Fibroblast of skin of left quadriceps (primary cell): ENCODE results near the gene TMEM175.
"Not testable (repeated sequence)": the region's sequence is repeated elsewhere in the genome, so short reads cannot be mapped to it uniquely, and the experiment has no call there.

Source experiments
- DNase-seq, 2 experiments: peaks; one replicate each; pipeline ENCODE4 v3.0.0-alpha.2; 2013; ENCODE audit warnings: low read depth in 2 of 2

The TMEM175 gene

DNA sequence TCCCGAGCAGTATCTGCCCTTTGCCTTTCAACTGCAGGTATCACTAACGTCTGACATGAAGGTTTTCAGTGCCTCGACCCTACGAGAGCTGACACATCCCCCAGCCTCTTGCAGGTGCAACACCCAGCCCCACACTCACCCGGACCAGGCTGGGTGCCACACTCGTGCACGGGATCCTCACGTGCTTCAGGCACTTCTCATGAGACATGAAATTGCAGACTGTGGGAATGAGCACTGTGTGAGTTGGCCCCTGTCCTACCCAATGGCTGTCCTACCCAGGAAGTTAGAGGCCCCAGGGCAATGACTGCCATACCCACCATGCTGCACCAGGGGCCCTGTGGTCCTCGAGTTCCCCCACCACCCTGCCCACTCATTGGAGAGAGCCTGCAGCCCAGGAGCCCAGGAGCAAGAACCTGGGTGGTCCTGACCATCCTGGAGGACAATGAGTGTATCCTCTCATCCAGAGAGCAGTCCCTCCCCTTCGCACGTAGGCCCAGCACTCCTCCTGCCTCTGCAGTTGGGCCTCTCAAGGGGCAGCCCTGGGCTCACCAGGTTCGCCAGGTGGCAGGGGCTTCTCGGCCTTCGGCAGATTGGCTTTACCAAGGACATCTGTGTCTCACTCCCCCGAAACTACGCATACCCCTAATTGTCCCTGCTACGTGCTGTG, 38.7 kb downstream of the TMEM175 start:
- no peak for DNase-seq

DNA sequence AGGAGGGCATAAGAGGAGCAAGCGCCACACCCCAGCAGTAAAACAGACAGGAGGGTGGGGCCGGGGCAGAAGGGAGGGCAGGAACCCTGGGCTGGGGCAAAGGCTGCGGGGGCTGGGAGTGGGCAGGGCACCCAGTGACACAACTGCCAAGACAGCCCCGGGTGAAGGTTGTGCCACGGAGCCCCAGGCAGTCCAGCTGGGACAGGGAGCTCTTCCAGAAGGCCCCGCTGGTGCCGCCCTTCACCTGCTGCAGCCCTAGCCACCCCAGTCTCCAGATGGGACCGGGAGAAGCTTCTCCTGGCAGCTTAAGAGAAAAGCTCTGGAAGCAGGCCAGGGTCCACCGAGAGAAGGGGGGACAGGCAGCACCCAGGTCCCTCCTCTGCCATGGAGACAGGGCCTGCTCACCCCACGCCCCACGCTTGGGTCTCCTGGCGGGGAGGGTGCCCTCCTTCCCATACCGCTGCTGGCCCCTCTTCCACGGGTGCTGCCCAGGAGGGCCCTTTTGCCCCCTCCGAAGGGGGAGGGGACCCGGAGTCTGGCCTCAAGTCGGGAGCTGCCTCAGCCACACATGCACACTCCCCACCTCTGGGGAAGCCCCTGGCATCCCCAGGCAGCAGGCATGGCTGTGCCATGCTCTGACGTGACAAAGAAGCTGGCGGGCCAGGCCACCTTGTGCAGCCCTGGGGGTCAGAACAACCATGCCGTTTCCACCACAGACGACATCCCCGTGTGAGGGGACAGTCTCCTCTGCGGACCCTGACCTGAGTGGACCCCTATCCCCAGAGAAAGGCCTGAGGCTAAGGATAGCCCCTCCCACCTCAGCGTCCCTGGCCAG, 39.6 kb downstream of the TMEM175 start:
- no peak for DNase-seq

DNA sequence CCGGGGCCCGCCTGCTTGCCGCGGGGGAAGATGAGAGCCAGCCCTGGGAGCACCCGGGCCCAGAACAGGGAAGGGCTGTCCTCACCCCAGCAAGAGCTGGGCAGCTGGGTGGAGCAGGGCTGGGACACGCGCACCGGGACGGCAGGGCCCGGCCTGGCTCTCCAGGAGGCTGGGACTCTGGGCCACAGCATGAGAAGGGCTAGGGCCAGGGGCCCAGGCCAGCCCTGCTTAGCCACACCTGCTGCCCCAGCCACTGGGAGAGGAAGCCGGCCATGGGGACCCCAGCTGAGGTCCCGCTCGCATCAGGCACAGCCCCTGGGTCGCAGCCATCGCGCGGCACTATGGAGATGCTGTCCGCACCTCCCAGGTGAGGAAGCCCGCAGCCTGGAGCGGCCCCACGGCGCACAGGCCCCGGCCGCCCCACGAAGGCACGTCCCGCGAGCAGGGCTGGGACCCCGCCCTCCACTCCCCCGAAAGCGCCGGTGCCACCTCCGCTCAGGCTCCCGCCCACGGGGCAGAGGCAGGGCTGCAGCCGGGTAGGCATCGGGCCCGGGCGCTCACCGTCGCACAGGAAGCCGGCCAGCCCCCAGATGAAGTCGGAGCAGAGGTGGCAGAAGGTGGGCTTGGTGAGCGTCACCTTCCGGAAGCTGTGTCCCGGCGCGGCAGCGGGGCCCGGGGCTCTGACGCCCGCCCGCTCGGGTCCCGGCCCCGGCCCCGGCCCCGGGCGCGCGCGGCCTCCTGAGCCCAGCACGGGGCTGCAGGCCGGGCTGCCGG, 40.6 kb downstream of the TMEM175 start:
- no peak for DNase-seq

DNA sequence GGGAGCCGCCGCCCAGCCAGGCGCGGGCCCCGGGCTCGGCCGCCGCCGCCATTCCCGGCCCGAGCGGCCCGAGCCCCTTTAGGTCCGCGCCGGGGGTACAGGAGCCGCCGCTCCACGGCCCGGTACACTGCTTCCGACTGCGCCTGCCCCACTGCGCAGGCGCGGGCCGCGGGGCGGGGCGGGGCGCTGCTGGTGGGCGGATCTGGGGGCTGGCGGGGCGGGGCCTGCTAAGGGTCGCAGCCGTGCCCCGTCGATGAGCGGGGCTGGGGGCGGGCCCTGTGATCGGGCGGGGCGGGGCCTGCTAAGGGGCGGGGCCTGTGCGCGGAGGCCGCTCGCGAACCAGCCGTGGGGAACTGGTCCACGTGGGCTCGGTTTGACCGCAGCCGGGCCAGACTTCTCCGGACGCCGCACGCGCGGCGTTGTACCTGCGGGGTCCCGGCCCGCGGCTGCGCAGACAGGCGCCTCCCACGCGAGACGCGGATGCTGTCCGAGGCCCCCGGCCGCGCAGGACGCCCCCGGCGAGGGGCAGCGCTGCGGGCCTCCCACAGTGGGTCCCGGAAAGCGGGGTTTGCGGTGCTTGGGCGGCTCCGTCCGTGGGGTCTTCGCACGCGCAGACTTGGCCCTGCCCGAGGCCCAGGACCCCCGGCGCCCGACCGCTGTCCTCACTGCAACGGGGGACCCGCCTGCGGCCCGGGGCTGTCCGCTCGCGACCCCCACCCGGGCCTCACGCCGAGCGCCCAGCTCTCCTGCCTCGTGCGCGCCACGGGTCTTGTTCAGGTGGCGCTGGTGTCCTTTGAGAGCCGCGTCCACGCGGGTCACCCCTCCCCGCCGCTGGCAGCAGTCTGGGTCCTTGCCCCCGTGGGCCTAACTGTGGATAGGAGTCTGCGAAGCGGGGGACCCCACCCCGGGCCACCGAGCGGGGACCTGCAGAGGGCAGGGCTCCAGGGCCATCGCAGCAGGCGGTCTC, 41.5 kb downstream of the TMEM175 start, which contains the start of gene DGKQ:
Gene DGKQ (minus strand): TSS at position 139 of the 967 bp plus-strand sequence. CDS start 87 bp downstream, at position 52.
- DNase-seq = peak; percentile 65 to 71

DNA sequence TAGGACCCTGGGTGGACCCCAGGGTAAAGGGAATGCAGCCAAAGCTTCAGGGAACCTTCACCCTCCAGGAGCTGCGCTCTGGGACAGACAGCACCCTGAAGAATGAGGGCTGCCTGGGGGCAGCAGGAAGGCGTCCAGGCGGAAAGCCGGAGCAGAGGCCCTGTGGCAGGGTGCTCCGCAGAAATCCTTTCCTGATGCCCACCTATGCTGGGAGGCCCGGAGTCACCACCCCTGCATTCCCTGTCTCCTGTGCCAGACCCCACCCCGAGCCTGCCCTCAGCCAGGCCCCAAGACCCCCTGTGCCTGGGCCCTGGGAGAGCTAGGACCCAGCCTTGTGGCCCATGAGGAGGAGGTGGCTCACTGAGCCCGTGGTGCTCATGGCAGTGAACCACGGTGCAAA, 42.4 kb downstream of the TMEM175 start:
- DNase-seq = no peak

- not testable (repeated sequence) for DNase-seq
These were observed 43.8 kb downstream of the TMEM175 start for GRCh38 chr4:976016-976415.

DNA sequence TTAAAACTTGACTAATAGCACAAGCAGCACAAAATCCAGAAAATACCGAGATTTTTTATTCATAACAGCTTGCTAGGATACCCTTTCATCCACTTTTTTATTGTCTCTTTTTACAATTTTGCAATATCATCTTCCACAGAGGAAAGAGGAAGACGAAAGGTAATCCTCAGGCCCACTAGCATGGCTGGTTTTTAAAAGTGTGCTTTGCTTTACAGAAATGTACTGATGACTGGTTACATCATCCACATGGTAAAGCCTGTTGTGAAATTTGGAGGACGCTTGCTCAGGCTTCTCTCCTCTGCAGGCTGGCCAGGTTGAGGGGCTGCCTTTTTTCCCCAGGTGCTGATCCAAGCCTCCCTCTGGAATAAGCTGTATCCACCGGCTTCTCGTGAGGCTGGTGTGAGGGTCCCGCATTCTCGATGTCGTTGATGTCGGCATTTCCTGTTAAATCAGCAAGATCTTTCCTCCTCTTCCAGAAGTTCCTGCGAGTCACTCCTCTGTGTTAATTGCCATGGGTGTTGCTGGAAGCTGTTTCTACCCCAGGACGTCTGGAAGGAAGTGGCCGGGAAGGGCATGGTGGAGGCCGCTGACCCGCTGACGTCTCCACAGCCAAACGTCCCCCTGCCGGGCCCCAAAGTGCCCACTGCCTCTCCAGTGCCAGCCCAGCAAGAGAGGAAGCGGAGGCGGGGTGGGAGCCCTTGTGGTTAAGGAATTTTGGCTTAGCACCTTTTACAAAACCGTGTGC, 46.9 kb downstream of the TMEM175 start:
- DNase-seq = no peak

- DNase-seq = no peak
These were observed 50.0 kb downstream of the TMEM175 start for GRCh38 chr4:982291-982690.

- no peak for DNase-seq
These were observed 50.6 kb downstream of the TMEM175 start for GRCh38 chr4:982814-983213.

GRCh38 chr4:984336-985054, 52.2 kb downstream of the TMEM175 start:
- DNase-seq = no peak

GRCh38 chr4:985123-985830, 53.0 kb downstream of the TMEM175 start:
- DNase-seq = no peak

GRCh38 chr4:986428-986878, 54.2 kb downstream of the TMEM175 start:
- DNase-seq = no peak

DNA sequence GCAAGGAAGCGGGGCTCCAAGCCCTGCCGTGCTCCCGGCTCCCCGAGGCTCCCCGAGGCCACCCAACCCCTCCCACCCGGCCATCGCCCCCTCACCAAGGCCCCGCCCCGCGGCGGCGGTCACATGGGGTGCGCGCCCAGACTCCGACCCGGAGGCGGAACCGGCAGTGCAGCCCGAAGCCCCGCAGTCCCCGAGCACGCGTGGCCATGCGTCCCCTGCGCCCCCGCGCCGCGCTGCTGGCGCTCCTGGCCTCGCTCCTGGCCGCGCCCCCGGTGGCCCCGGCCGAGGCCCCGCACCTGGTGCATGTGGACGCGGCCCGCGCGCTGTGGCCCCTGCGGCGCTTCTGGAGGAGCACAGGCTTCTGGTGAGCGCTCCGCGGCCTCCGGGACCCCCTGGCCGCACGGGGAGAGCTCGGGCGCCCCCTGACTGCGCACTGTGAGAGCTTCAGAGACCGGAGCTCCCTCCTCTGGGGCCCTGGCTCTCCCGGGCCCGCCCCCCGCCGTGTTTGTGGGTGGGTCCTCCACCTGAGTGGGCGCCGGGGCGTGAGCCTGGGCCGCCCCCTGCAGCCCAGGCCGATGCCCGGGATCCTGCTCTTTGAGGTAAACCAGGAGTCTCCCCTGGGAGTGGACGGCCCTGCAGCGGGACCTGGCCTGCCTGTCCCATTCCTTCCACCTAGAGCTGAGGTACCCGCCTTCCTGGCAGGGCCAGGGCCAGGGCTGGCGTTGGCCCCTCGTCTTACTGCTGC, 54.8 kb downstream of the TMEM175 start, which contains the start of gene IDUA:
Gene IDUA (plus strand): TSS at position 166 of the 745 bp plus-strand sequence. CDS start 41 bp downstream, at position 207.
- DNase-seq = peak in 1 of 2 experiments; percentile 31

DNA sequence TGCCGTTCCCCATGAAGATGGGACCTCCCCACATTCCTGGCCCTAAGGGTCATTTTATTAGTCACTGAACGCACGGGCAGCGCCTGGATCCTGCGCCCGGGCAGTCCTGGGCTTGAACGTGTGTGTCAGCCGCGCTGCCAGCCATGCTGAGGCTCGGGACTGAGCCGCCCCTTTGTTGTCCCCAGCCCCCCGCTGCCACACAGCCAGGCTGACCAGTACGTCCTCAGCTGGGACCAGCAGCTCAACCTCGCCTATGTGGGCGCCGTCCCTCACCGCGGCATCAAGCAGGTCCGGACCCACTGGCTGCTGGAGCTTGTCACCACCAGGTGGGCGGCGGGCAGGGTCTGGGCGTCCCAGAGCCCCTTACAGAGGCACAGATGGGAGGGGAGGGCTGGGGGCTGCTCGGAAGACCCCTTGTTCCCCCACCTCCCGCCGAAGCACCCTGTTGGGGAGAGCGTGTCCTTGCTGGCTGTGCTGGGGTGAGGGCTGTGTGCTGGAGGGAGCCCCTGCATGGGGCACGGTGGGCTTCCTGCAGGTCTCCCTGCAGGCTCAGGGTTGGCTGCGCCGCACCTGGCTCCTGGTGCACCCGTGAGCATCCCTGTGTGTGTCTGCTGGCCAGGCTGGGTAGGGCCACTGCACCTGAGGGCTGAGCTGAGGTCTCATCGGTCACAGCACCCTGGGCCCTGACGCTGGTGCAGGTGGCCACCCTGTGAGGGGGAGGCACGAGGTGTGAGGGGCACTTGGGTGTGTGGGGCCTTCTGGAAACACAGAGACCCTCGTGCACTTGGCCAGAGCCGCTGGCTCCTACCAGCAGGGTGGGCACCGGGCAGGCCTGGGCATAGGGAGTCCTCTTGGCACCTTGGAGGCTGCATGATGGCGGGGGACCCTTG, 55.6 kb downstream of the TMEM175 start:
- DNase-seq = no peak

GRCh38 chr4:988726-989721, 56.8 kb downstream of the TMEM175 start:
- DNase-seq = no peak
